Thymus (tissue), 11 donors: ENCODE measurements around the gene CNBD2. TPM values are rescaled to one million over a fixed set of nuclear protein-coding genes. Genes with fewer than 3 reads are reported as not detected.

Experiments
- DNase-seq, 9 donors: peaks; one replicate each; pipeline ENCODE4 v3.0.0-alpha.2; 2013; ENCODE audit warnings: low spot score in 9 of 9, low read depth in 6 of 9, missing footprints in 1 of 9
- H3K27ac ChIP-seq, 2 donors: one replicate each; pipeline ENCODE4 v1.5.1; 2013; ENCODE audit warnings: control low read depth in 1 of 2, low read depth in 1 of 2, low read length in 1 of 2, mild to moderate bottlenecking in 1 of 2, moderate library complexity in 1 of 2
- H3K27me3 ChIP-seq, 2 donors: one replicate each; pipeline ENCODE4 v1.5.1; 2013; ENCODE audit warnings: low read length in 1 of 2; ENCODE audit not compliant: control insufficient read depth in 2 of 2, insufficient read depth in 1 of 2
- H3K36me3 ChIP-seq, 2 donors: one replicate each; pipeline ENCODE4 v1.5.1; 2013; ENCODE audit warnings: low read length in 1 of 2, mild to moderate bottlenecking in 1 of 2, moderate library complexity in 1 of 2; ENCODE audit not compliant: control insufficient read depth in 2 of 2, insufficient read depth in 2 of 2
- H3K4me1 ChIP-seq, 2 donors: one replicate each; pipeline ENCODE4 v1.5.1; 2013; ENCODE audit warnings: low read length in 2 of 2; ENCODE audit not compliant: control insufficient read depth in 2 of 2, insufficient read depth in 2 of 2
- H3K4me3 ChIP-seq, 2 donors: one replicate each; pipeline ENCODE4 v1.5.1; 2013; ENCODE audit warnings: low read length in 2 of 2, control low read depth in 1 of 2, mild to moderate bottlenecking in 1 of 2
- H3K9me3 ChIP-seq, 2 donors: one replicate each; pipeline ENCODE4 v1.5.1; 2013; ENCODE audit warnings: low read length in 1 of 2, mild to moderate bottlenecking in 1 of 2; ENCODE audit not compliant: control insufficient read depth in 2 of 2, insufficient read depth in 1 of 2
- WGBS: extraction: QIAGEN DNeasy Blood & Tissue Kit; methylation state at CpG from one replicate; pipeline ENCODE4 v1.1.7; 2013; 5-methylcytosine and 5-hydroxymethylcytosine counted together
- polyA plus RNA-seq: library from polyadenylated mRNA; stranded (reverse); fragments of 200-250 nt; gene quantifications from one replicate; pipeline ENCODE4 v1.2.3, GENCODE V29; 2013
- total RNA-seq: library from RNA; stranded (reverse); fragments of 120-200 nt; gene quantifications from one replicate; pipeline ENCODE4 v1.2.4, GENCODE V29; 2013
- donor health status: healthy.

Gene CNBD2
- total and polyA plus RNA-seq, 2 donors: 8.3 to 28.6 TPM

- H3K4me3 ChIP-seq: no peak overlapping the region
- no peaks in the 10 kb centered on the region for H3K36me3 ChIP-seq
Observed at GRCh38 chr20:36002855-36003254, 34.5 kb downstream of the CNBD2 start.

DNA sequence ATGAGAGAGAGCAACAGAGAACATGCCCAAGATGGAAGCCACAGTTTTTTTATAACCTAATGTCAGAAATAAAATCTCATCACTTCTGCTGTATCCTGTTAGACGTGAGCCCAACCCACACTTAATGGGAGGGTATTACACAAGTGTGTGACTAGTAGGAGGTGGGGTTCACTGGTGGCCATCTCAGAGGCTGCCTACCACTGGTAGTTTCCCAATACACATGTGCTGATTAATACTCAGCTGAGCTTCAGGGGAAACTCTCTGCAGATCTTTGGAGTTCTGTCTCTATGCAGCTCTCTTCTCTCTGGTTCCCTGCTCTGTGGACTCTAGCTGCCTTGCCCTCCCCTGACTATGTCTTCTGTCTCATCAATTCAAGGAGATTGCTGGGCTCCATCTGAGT lies 35.7 kb downstream of the CNBD2 start:
- WGBS: 90% methylated on average over 1 of the region's 1 CpG
- Histone ChIP-seq H3K27me3 (no peaks in the 10 kb centered on the region), H3K36me3 (no peaks in the 10 kb centered on the region), H3K4me1 (no peaks in the 10 kb centered on the region), H3K27ac (no peak overlapping the region), H3K9me3 (peaks cover 0 to 8% of the 10 kb centered on the region in 2 donors), H3K4me3 (no peak overlapping the region)
- no peak for DNase-seq

More at GRCh38 chr20:36002855-36003254, 34.5 kb downstream of the CNBD2 start:
- H3K27ac ChIP-seq: no peak overlapping the region
- H3K9me3 ChIP-seq: peaks cover 0 to 8% of the 10 kb centered on the region in 2 donors
- DNase-seq: no peak
- no peaks in the 10 kb centered on the region for H3K27me3 ChIP-seq
- H3K4me1 ChIP-seq: no peaks in the 10 kb centered on the region

DNA sequence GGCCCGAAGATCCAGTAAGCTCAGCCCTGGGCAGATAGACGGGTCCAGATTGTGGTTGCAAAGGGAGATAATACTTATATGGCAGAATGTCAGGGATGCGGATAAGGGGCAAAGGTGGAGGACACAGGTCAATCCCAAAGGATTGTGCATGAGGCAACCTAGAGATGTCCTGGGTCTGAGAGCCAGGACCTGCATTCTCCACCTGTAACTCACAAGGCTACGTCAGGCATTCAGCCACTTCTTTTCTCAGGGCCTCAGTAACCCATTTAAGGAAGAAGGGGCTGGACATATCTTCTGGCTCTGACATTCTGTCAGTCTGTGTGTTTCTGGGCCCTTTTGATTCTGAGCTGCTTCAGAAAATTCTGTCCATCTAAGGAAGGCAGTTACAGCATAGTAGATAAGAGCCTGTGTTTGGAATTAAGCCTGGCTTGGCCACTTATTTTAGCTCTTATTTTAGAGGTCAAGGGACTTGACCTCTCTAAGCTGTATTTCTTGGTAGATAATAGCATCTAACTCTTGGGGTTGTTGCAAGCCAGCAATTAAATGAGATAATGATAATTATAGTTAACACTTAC lies 40.2 kb downstream of the CNBD2 start:
- 98% methylated on average over 4 of the region's 4 CpGs for WGBS
- no peaks in the 10 kb centered on the region for H3K4me1 ChIP-seq
- no peaks in the 10 kb centered on the region for H3K36me3 ChIP-seq
- H3K27me3 ChIP-seq: no peaks in the 10 kb centered on the region
- no peak for DNase-seq
- no peak overlapping the region for H3K27ac ChIP-seq
- H3K9me3 ChIP-seq: no peaks in the 10 kb centered on the region
- no peak overlapping the region for H3K4me3 ChIP-seq

DNA sequence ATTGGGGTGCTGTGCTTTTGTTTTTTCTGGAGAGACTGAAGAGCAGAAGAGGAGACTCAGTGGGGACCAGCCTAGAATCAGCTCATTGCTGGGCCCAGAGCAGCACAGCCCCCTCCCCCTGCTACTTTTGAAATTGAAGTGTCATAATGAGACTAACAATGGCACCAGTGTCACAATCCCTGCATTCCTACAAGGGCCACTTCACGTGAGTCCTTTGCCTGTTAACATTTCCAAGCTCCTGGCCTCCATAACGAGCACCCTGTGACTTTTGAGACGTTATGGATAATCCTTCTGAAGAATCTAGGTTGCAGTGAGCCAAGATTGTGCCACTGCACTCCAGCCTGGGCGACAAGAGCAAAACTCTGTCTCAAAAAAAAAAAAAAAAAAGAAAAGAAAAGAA lies 41.7 kb downstream of the CNBD2 start:
- 96% methylated on average over 4 of the region's 4 CpGs for WGBS
- Histone ChIP-seq H3K27ac (no peak overlapping the region), H3K36me3 (no peaks in the 10 kb centered on the region), H3K27me3 (no peaks in the 10 kb centered on the region), H3K4me3 (no peak overlapping the region), H3K9me3 (no peaks in the 10 kb centered on the region), H3K4me1 (no peaks in the 10 kb centered on the region)
- DNase-seq: no peak

- 87% methylated on average over 4 of the region's 4 CpGs for WGBS
- DNase-seq: no peak
- no peaks in the 10 kb centered on the region for H3K27me3 ChIP-seq
- H3K36me3 ChIP-seq: no peaks in the 10 kb centered on the region
- H3K4me3 ChIP-seq: no peak overlapping the region
- no peaks in the 10 kb centered on the region for H3K4me1 ChIP-seq
- H3K27ac ChIP-seq: no peak overlapping the region
- H3K9me3 ChIP-seq: no peaks in the 10 kb centered on the region
Observed at GRCh38 chr20:36010825-36011224, 42.4 kb downstream of the CNBD2 start.

GRCh38 chr20:36015806-36016403 lies 47.5 kb downstream of the CNBD2 start:
- WGBS: 96% methylated on average over 1 of the region's 1 CpG
- no peak for DNase-seq

GRCh38 chr20:36017048-36017951 lies 48.9 kb downstream of the CNBD2 start:
- no peak overlapping the region for H3K27ac ChIP-seq
- no peaks in the 10 kb centered on the region for H3K9me3 ChIP-seq
- H3K27me3 ChIP-seq: no peaks in the 10 kb centered on the region
- H3K4me3 ChIP-seq: no peak overlapping the region
- 93% methylated on average over 11 of the region's 11 CpGs for WGBS
- no peaks in the 10 kb centered on the region for H3K36me3 ChIP-seq
- no peaks in the 10 kb centered on the region for H3K4me1 ChIP-seq
- no peak for DNase-seq

More at GRCh38 chr20:36015806-36016403, 47.5 kb downstream of the CNBD2 start:
- Histone ChIP-seq H3K36me3 (no peaks in the 10 kb centered on the region), H3K27ac (no peak overlapping the region), H3K27me3 (no peaks in the 10 kb centered on the region), H3K9me3 (no peaks in the 10 kb centered on the region), H3K4me1 (no peaks in the 10 kb centered on the region), H3K4me3 (no peak overlapping the region)

GRCh38 chr20:36018208-36018988 lies 50.0 kb downstream of the CNBD2 start:
- Histone ChIP-seq H3K9me3 (no peaks in the 10 kb centered on the region), H3K27ac (no peak overlapping the region), H3K4me3 (no peak overlapping the region), H3K36me3 (no peaks in the 10 kb centered on the region), H3K4me1 (no peaks in the 10 kb centered on the region), H3K27me3 (no peaks in the 10 kb centered on the region)
- WGBS: 97% methylated on average over 7 of the region's 7 CpGs
- DNase-seq: no peak
